Fibroblast of skin of right quadriceps (primary cell): ENCODE data around the gene EXOSC10.
"Not testable (repeated sequence)": the region's sequence is repeated elsewhere in the genome, so short reads cannot be mapped to it uniquely, and the experiment has no call there.

ENCODE experiments used
- DNase-seq: peaks from one replicate; pipeline ENCODE4 v3.0.0-alpha.2; 2013

EXOSC10 gene

DNA sequence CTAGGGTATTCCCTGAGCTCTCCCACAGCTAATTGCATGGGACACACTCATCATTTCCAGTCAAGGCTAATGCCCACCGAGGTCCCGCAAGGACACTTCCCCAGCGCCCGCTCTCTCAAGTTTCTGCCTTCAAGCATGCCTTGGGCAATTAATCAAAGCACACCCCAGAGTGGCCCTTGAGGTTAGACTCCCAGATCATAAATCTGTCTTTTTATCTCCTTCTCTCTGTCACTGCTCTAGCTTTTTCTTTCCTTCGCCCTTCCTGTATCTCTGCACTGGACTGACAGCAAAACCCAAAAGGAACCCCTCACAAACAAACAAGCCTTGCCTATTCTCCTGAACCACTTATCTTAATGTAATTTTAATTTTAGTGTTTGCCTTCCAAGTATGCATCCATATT is 7.9 kb upstream of the EXOSC10 start:
- DNase-seq = no peak

GRCh38 chr1:11105586-11105985 is 5.9 kb upstream of the EXOSC10 start:
- no peak for DNase-seq

DNA sequence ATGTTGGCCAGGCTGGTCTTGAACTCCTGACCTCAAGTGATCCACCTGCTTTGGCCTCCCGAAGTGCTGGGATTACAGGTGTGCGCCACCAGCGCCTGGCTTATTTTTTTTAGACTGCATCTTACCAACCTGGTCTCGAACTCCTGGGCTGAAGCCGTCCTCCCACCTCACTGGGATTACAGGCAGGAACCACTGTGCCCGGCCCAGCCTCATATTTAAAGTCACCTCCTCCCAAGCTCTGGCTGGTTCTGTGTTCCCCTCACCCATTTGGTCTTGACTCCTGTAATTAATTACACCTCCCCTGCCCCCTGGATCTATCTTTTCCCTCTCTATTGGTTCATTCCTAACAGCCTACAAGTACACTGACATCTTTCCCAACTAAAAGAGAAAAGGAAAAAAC is 1.7 kb upstream of the EXOSC10 start:
- DNase-seq = no peak

GRCh38 chr1:11100806-11101205 is 1.1 kb upstream of the EXOSC10 start:
- DNase-seq = not testable (repeated sequence)

DNA sequence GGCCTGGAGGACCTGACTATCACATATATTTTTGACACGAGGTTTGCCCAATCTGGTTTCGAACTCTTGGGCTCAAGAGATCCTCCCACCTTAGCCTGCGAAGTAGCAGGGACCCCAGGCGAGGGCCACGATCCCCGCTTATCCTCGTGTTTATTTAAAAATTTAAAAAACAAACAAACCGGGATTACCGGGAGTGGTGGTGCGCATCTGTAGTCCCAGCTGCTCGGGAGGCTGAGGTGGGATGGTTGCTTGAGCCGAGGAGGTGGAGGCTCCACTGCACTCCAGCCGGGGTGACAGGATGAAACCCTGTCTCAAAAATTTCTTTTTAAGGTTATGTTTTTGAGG is 452 bp upstream of the EXOSC10 start:
- DNase-seq = no peak

- DNase-seq = no peak
These were observed 749 bp downstream of the EXOSC10 start for GRCh38 chr1:11098931-11099309.

DNA sequence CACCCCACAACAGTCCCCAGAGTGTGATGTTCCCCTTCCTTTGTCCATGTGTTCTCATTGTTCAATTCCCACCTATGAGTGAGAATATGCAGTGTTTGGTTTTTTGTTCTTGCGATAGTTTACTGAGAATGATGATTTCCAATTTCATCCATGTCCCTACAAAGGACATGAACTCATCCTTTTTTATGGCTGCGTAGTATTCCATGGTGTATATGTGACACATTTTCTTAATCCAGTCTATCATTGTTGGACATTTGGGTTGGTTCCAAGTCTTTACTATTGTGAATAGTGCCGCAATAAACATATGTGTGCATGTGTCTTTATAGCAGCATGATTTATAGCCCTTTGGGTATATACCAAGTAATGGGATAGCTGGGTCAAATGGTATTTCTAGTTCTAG is 15.9 kb downstream of the EXOSC10 start:
- DNase-seq = not testable (repeated sequence)

GRCh38 chr1:11080931-11081330 is 18.7 kb downstream of the EXOSC10 start:
- no peak for DNase-seq

DNA sequence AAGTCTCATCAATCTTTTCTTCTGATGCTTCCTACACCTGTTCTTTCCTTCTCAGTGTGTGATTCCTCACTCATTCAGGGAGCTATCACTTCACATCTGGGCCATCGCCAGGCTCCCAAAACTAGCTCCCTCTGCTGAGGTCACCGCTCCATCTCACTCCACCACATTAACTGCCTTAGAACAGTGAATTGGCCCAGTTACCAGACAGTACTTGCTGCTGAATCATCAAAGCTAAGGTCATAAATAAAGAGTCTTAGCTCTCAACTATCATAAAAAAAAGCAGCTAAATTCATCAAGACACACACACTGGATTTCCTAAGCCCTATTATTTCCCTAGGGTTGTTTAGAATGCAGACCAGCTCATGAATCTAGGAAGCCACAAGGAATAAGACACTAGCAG is 21.0 kb downstream of the EXOSC10 start:
- peak; percentile 67 for DNase-seq

- not testable (repeated sequence) for DNase-seq
These were observed 26.3 kb downstream of the EXOSC10 start for GRCh38 chr1:11073398-11073797.

DNA sequence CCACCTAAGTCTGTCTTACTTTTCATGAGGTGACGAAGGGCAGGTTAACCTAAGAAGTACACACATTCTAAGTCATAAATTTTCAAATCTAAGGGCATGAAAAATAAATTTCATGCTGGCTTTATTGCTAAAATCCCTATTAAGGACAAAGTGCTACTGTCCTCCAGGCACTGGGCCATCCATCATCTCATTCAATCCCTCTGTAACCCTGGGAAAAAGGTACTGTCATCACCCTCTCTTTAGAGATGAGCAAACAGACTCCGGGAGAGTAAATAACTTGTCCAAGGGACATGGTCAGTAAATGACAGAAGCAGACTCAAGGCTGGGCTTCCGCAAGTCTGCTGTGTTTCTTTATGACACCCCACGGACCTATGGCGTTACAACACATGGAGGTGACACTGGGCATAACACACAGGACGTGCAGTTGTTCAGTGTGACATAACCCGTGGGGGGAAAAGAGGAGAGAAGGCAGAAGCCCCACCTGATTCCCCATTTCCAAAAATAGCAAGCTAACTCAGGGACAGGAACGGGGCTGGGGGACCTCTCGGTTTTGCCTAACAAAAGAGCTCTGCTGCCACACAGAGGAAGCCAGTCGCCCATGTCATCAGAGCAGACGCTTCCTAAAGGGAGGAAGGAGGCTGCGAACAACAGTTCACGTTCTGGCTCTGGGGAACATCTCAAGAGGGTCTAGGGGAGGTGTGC is 27.3 kb downstream of the EXOSC10 start:
- DNase-seq = no peak

DNA sequence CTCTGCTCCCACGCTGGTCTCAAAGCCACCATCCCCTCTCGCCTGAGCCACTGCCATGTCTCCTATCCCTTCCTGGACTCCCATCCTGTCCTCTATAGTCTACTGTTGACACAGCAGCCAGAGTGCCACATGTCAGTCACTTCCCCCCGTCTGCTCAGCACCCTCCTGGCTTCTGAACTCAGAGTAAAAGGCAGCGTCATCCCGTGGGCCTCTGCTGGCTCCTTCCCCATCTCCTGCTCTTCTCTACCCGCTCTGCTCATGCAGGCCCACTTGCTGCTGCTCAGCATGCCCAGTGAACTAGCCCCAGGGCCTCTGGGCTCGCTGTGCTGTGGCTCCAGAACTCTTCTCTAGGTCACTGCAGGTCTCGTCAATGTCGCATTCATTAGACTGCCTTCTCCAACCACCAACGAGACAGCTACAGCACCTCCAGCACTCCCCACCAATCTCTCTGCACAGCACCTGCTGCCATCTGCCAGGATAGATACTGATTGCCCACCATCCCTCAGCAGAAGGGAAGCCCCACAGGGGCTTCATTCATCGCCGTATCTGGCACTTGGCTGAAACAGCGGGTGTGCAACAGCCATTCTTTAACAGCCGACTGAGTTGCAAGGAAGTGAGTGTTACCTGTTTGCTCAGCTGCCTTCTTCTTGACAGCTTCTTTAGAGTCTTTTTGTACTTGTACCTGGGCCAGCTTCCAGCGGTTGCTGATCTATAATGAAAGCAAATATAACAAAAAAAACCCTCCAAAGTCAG is 28.0 kb downstream of the EXOSC10 start:
- DNase-seq = no peak

- no peak for DNase-seq
These were observed 28.8 kb downstream of the EXOSC10 start for GRCh38 chr1:11070876-11071275.

DNA sequence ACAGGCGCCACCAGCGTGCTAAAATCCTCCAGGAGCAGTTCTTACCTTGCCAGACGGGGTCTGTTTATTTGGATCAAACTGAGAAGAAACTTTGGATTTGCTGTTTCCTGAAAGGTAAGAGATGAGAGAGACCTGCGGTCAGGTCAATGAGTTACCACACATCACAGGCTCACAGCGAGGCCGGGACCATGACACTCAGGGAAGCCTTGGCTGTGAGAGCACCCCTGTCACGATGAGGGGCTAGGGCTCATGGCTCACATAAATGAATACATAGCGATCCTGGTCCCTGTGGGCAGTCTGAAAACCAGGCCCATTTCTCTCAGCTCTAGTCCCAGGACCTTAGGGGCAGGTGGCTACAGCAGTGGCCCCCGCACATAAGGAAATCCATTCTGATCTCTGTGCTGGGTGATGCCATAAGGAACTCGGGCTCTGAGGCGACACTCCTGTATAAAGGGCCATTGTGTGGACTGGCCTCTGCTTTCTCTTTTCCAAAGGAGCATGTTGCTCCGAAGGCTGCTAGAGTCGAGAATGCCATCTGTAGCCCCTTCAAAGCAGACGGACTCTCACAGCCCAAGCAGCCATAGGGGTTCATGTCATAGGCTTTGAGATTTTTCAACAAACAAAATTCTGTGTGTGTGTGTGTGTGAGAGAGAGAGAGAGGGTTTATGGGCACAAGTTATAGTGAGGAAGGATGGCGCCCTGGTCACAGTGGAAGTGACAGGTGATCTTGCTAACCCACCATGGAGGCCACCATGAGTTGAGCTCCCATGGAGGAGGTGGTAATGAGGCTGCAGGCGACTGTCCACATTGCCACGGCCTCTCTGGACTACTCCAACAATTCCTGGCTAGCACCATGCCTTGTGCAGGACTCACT is 30.8 kb downstream of the EXOSC10 start:
- DNase-seq = no peak

GRCh38 chr1:11067716-11068599 is 31.7 kb downstream of the EXOSC10 start:
- no peak for DNase-seq

GRCh38 chr1:11065796-11066195 is 33.9 kb downstream of the EXOSC10 start:
- DNase-seq = no peak

DNA sequence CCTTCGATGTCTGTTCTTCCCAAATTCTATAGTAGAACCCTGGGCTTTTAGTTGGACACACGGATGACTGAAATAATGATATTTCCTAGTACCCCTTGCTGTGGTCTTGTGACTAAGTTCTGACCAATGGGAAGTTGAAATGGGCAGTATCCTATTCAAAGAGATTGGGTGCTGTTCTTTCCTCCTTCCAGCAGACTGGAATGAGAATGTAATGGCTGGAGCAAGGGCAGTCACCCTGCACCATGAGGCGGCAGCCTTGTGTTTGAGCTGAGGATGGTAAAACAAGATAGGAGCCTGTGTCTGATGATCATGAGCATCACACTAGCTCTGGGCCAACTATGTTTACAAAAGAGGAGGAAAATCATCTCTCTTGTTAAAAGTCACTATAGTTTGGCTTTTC is 34.7 kb downstream of the EXOSC10 start:
- no peak for DNase-seq

DNA sequence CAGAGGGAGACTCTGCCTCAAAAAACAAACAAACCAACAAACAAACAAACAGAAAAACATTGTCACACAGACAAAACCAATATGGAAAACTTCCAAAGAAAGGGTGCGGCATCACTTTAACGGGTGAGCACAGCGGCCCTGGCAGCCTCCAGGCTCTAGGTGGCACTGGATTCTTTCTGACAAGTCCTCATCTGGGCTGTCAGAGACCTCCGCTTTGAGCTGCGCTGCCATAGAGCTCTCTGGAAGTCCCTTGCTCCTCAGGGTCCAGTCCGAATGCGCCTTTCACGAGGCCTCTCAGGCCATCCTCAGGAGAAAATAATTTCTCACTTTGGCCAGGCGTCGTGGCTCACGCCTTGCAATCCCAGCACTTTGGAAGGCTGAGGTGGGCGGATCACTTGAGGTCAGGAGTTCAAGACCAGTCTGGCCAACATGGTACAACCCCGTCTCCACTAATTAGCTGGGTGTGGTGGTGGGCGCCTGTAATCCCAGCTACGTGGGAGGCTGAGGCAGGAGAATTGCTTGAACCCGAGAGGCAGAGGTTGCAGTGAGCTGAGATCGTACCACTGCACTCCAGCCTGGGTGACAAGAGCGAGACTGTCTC is 35.6 kb downstream of the EXOSC10 start:
- not testable (repeated sequence) for DNase-seq

GRCh38 chr1:11062965-11063401 is 36.7 kb downstream of the EXOSC10 start:
- DNase-seq = peak; percentile 57

DNA sequence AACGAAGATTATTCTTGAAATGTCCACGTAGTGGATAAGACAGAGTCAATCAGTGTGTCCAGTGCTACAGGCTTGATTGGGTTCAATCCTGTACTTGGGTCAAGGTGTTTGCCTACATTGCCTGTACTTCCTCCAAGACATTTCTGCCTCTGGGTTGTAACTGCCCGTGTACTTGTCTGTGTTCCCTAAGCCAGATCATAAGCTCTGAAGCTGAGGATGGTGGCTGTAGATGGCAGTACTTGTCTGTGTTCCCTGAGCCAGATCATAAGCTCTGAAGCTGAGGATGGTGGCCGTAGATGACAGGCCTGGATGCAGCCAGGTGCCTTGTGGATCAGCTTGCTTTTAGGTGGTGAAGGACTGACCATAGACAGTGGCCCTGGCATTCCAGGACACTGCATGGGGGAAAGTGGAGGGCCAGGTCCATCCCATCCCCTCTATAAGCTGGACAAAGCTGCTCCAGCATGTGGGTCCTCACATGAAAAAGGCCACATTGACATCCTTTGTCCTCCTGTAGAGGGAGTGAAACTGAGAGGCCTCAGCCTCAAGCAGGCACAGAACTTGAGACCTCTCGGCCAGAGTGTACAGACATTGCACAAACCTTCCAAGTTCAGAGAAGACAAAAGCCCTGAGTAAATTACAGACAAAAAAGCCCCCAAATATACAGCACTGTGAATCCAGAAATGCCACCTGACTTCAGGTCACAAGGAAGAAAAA is 37.9 kb downstream of the EXOSC10 start:
- no peak for DNase-seq
